ENCODE data around the gene LTN1.

Gene LTN1

GRCh38 chr21:28884481-28884880 lies 108.2 kb downstream of the LTN1 start:
- H3K9ac ChIP-seq (ENCODE audit: low read depth, low read length, poor library complexity, severe bottlenecking) = peak overlapping the region; percentile 66
- no peaks in the 10 kb centered on the region for H3K79me2 ChIP-seq (ENCODE audit: insufficient read depth, low read length)
- H3K9me2 ChIP-seq (replicated peaks; ENCODE audit: low read depth, low read length) = no peaks in the 10 kb centered on the region
- peak overlapping the region; percentile 95 for H3K4me2 ChIP-seq (ENCODE audit: low read depth, low read length, poor library complexity, severe bottlenecking)
- no peaks in the 10 kb centered on the region for H3K9me3 ChIP-seq (ENCODE audit: insufficient read depth, low read depth, low read length)
- no peaks in the 10 kb centered on the region for H3F3A ChIP-seq (ENCODE audit: low read depth)
- H4K20me1 ChIP-seq (ENCODE audit: insufficient read depth, low read length, poor library complexity, severe bottlenecking) = no peaks in the 10 kb centered on the region
- H3K36me3 ChIP-seq (ENCODE audit: insufficient read depth, low read length) = no peaks in the 10 kb centered on the region
- H3K4me3 ChIP-seq (ENCODE audit: low read length, poor library complexity, severe bottlenecking) = peak overlapping the region; percentile 77
- H3K27me3 ChIP-seq (ENCODE audit: insufficient read depth, low read length, poor library complexity, severe bottlenecking) = peaks cover 6% of the 10 kb centered on the region
- peaks cover 8% of the 10 kb centered on the region for H3K4me1 ChIP-seq (ENCODE audit: insufficient read depth, low read length, poor library complexity, severe bottlenecking)
- TF ChIP-seq EZH2phosphoT487 (IDR thresholded peaks at IDR 0.05; ENCODE audit: borderline replicate concordance) = no peak
- peak overlapping the region; percentile 95 for H2AFZ ChIP-seq (ENCODE audit: low read length)

GRCh38 chr21:28883931-28884330 lies 108.7 kb downstream of the LTN1 start:
- Histone ChIP-seq H3K36me3 (ENCODE audit: insufficient read depth, low read length) (no peaks in the 10 kb centered on the region), H3K4me1 (ENCODE audit: insufficient read depth, low read length, poor library complexity, severe bottlenecking) (peaks cover 8% of the 10 kb centered on the region), H3K27me3 (ENCODE audit: insufficient read depth, low read length, poor library complexity, severe bottlenecking) (peaks cover 6% of the 10 kb centered on the region), H3K9me3 (ENCODE audit: insufficient read depth, low read depth, low read length) (no peaks in the 10 kb centered on the region), H4K20me1 (ENCODE audit: insufficient read depth, low read length, poor library complexity, severe bottlenecking) (no peaks in the 10 kb centered on the region), H3K4me2 (ENCODE audit: low read depth, low read length, poor library complexity, severe bottlenecking) (peak overlapping the region; percentile 95), H2AFZ (ENCODE audit: low read length) (peak overlapping the region; percentile 95), H3F3A (ENCODE audit: low read depth) (no peaks in the 10 kb centered on the region), H3K9ac (ENCODE audit: low read depth, low read length, poor library complexity, severe bottlenecking) (peak overlapping the region; percentile 66), H3K9me2 (replicated peaks; ENCODE audit: low read depth, low read length) (no peaks in the 10 kb centered on the region), H3K79me2 (ENCODE audit: insufficient read depth, low read length) (no peaks in the 10 kb centered on the region), H3K4me3 (ENCODE audit: low read length, poor library complexity, severe bottlenecking) (peak overlapping the region; percentile 77)
- no peak for TF ChIP-seq EZH2phosphoT487 (IDR thresholded peaks at IDR 0.05; ENCODE audit: borderline replicate concordance)

GRCh38 chr21:28882345-28882744 lies 110.3 kb downstream of the LTN1 start:
- TF ChIP-seq EZH2phosphoT487 (IDR thresholded peaks at IDR 0.05; ENCODE audit: borderline replicate concordance) (no peak), CTCF (conservative IDR thresholded peaks at IDR 0.05; ENCODE audit: low read length) (no peak)
- Histone ChIP-seq H2AFZ (ENCODE audit: low read length) (no peak overlapping the region), H3K9me3 (ENCODE audit: insufficient read depth, low read depth, low read length) (no peaks in the 10 kb centered on the region), H3K27me3 (ENCODE audit: insufficient read depth, low read length, poor library complexity, severe bottlenecking) (peaks cover 5% of the 10 kb centered on the region), H3K4me3 (ENCODE audit: low read length, poor library complexity, severe bottlenecking) (no peak overlapping the region), H3K36me3 (ENCODE audit: insufficient read depth, low read length) (no peaks in the 10 kb centered on the region), H3K79me2 (ENCODE audit: insufficient read depth, low read length) (no peaks in the 10 kb centered on the region), H3F3A (ENCODE audit: low read depth) (no peaks in the 10 kb centered on the region), H3K9ac (ENCODE audit: low read depth, low read length, poor library complexity, severe bottlenecking) (no peak overlapping the region), H3K4me2 (ENCODE audit: low read depth, low read length, poor library complexity, severe bottlenecking) (no peak overlapping the region), H3K9me2 (replicated peaks; ENCODE audit: low read depth, low read length) (no peaks in the 10 kb centered on the region), H3K4me1 (ENCODE audit: insufficient read depth, low read length, poor library complexity, severe bottlenecking) (peaks cover 8% of the 10 kb centered on the region), H4K20me1 (ENCODE audit: insufficient read depth, low read length, poor library complexity, severe bottlenecking) (no peaks in the 10 kb centered on the region)

All from Loucy (cell line).